NCI-H1417 (cell line): Measurements from ENCODE around the gene RAB15.
A peak's percentile ranks its signal among the peaks of the same experiment; 100 is the strongest.

Experiments used
- DNase-seq, 3 experiments: peaks; one replicate each; lab custom pipeline; 2025; lab: John Stamatoyannopoulos, UW

Gene RAB15

GRCh38 chr14:64971943-64972791, at the start of gene RAB15:
Gene RAB15, minus strand, starts transcription at chr14:64972336. Its CDS starts 260 bp downstream, at chr14:64972076.
- peak; percentile 36 to 61 (median 45) for DNase-seq

GRCh38 chr14:65019944-65020566, 47.9 kb upstream of the RAB15 start:
- peak; percentile 19 to 63 (median 23) for DNase-seq

GRCh38 chr14:65016471-65016870, 44.3 kb upstream of the RAB15 start:
- DNase-seq: no peak

GRCh38 chr14:65015391-65015790, 43.3 kb upstream of the RAB15 start:
- DNase-seq: no peak

GRCh38 chr14:65012353-65012752, 40.2 kb upstream of the RAB15 start:
- DNase-seq: no peak

- no peak for DNase-seq
Observed at GRCh38 chr14:65011538-65011937, 39.4 kb upstream of the RAB15 start.

GRCh38 chr14:65010211-65010931, 38.2 kb upstream of the RAB15 start:
- no peak for DNase-seq

GRCh38 chr14:65007202-65007601, 35.1 kb upstream of the RAB15 start:
- no peak for DNase-seq

GRCh38 chr14:65006261-65006721, 34.2 kb upstream of the RAB15 start:
- no peak for DNase-seq

GRCh38 chr14:65003394-65003793, 31.3 kb upstream of the RAB15 start:
- no peak for DNase-seq

GRCh38 chr14:65002586-65003210, 30.6 kb upstream of the RAB15 start:
- no peak for DNase-seq

- no peak for DNase-seq
Observed at GRCh38 chr14:65001723-65002122, 29.6 kb upstream of the RAB15 start.

GRCh38 chr14:65000898-65001591, 28.9 kb upstream of the RAB15 start:
- DNase-seq: no peak

GRCh38 chr14:64998455-64998931, 26.4 kb upstream of the RAB15 start:
- DNase-seq: no peak

GRCh38 chr14:64997108-64997794, 25.1 kb upstream of the RAB15 start:
- peak in 2 of 3 experiments; percentile 2 to 25 for DNase-seq

- DNase-seq: no peak
Observed at GRCh38 chr14:64995291-64995690, 23.2 kb upstream of the RAB15 start.

- DNase-seq: no peak
Observed at GRCh38 chr14:64994540-64994939, 22.4 kb upstream of the RAB15 start.

GRCh38 chr14:64993266-64993930, 21.3 kb upstream of the RAB15 start:
- no peak for DNase-seq

GRCh38 chr14:64992328-64992885, 20.3 kb upstream of the RAB15 start:
- DNase-seq: no peak

- DNase-seq: no peak
Observed at GRCh38 chr14:64990939-64991338, 18.8 kb upstream of the RAB15 start.
